Gastroesophageal sphincter (tissue), 4 donors: ENCODE results near the gene CCDC159. TPM values are rescaled to one million over a fixed set of nuclear protein-coding genes. Genes with fewer than 3 reads are reported as not detected.

Experiments used
- ATAC-seq: fragments of 150-250 bp; one replicate; pipeline ENCODE4 v1.9.1; 2016; ENCODE audit warnings: mild to moderate bottlenecking, moderate library complexity
- H3K27ac ChIP-seq, 4 donors: fragments of 200-600 bp; sonication (generic) in 3 of 4; 1 replicate in 3 of 4; 2 replicates in 1 of 4; pipeline ENCODE4 v1.5.1; 2016 to 2019
- H3K27me3 ChIP-seq: fragments of 200-600 bp; sonication (generic); one replicate; pipeline ENCODE4 v1.5.1; 2019
- H3K36me3 ChIP-seq, 2 donors: fragments of 200-600 bp; sonication (generic); one replicate each; pipeline ENCODE4 v1.5.1; 2019; ENCODE audit warnings: control low read depth in 1 of 2
- H3K4me1 ChIP-seq, 3 donors: fragments of 200-600 bp; sonication (generic); 1 replicate in 2 of 3; 2 replicates in 1 of 3; pipeline ENCODE4 v1.5.1; 2016 to 2019; ENCODE audit warnings: control low read depth in 2 of 3
- H3K4me3 ChIP-seq, 2 donors: fragments of 200-600 bp; sonication (generic); one replicate each; pipeline ENCODE4 v1.5.1; 2019; ENCODE audit warnings: mild to moderate bottlenecking in 1 of 2, moderate library complexity in 1 of 2
- H3K9me3 ChIP-seq, 3 donors: fragments of 200-600 bp; sonication (generic); one replicate each; pipeline ENCODE4 v1.5.1; 2017 to 2019; ENCODE audit warnings: control low read depth in 2 of 3
- CTCF ChIP-seq, 4 experiments: fragments of 200-600 bp in 2 of 4; fragments of 450-650 bp in 2 of 4; sonication (generic) in 1 of 4; IDR thresholded peaks; one replicate each; pipeline ENCODE4 v1.5.1; 2017 to 2019; ENCODE audit warnings: antibody characterized with exemption in 4 of 4, mild to moderate bottlenecking in 2 of 4, moderate library complexity in 2 of 4
- EP300 ChIP-seq: sonication (generic); formaldehyde crosslinking; IDR thresholded peaks from one replicate; pipeline ENCODE4 v1.6.1; 2017; ENCODE audit warnings: antibody characterized with exemption, mild to moderate bottlenecking
- POLR2A ChIP-seq, 2 donors: fragments of 450-650 bp; IDR thresholded peaks; one replicate each; pipeline ENCODE4 v1.6.1; 2017; ENCODE audit warnings: antibody characterized with exemption in 2 of 2, mild to moderate bottlenecking in 2 of 2, moderate library complexity in 1 of 2
- POLR2AphosphoS5 ChIP-seq: sonication (generic); formaldehyde crosslinking; IDR thresholded peaks from one replicate; pipeline ENCODE4 v1.6.1; 2017; ENCODE audit warnings: antibody characterized with exemption
- WGBS, 2 donors: methylation state at CpG; one replicate each; pipeline ENCODE4 v1.1.5; 2018; ENCODE audit warnings: low coverage in 1 of 2; 5-methylcytosine and 5-hydroxymethylcytosine counted together
- total RNA-seq, 4 donors: library from RNA; depleted of rRNA; stranded (reverse); fragments of >200 nt; gene quantifications; one replicate each; pipeline ENCODE4 v1.1.0, GENCODE V29; 2016

The CCDC159 gene
- total RNA-seq, 4 donors from 2014 or later = 6.6 to 30.0 (median 19.0) TPM

GRCh38 chr19:11397089-11397610 lies 50.8 kb downstream of the CCDC159 start:
- no peak overlapping the region for H3K4me3 ChIP-seq
- no peak overlapping the region for H3K27ac ChIP-seq
- H3K4me1 ChIP-seq = no peaks in the 10 kb centered on the region
- no peaks in the 10 kb centered on the region for H3K9me3 ChIP-seq
- H3K27me3 ChIP-seq = peaks cover 15% of the 10 kb centered on the region
- TF ChIP-seq EP300 (no peak), POLR2AphosphoS5 (no peak), POLR2A (IDR thresholded peaks at IDR 0.05) (no peak), CTCF (IDR thresholded peaks at IDR 0.05) (no peak)
- no peaks in the 10 kb centered on the region for H3K36me3 ChIP-seq
- 88% methylated on average over 6 of the region's 22 CpGs; no CpG with 5 or more reads in 1 of the 2 donors for WGBS, 2 donors
- ATAC-seq = no peak

- Histone ChIP-seq H3K36me3 (no peaks in the 10 kb centered on the region), H3K27ac (no peak overlapping the region), H3K4me1 (no peaks in the 10 kb centered on the region), H3K4me3 (no peak overlapping the region), H3K9me3 (no peaks in the 10 kb centered on the region), H3K27me3 (peaks cover 11% of the 10 kb centered on the region)
- no peak for TF ChIP-seq POLR2A (IDR thresholded peaks at IDR 0.05)
- no peak for TF ChIP-seq POLR2AphosphoS5
- TF ChIP-seq CTCF (IDR thresholded peaks at IDR 0.05) = no peak
- no peak for TF ChIP-seq EP300
- ATAC-seq = no peak
- WGBS, 2 donors = 80 to 100% methylated on average over 1 of the region's 9 CpGs
Measured at GRCh38 chr19:11399667-11400066, 53.3 kb downstream of the CCDC159 start.

GRCh38 chr19:11400798-11401197 lies 54.5 kb downstream of the CCDC159 start:
- TF ChIP-seq CTCF (IDR thresholded peaks at IDR 0.05) = no peak
- no peak for TF ChIP-seq POLR2AphosphoS5
- no peak for TF ChIP-seq EP300
- TF ChIP-seq POLR2A (IDR thresholded peaks at IDR 0.05) = no peak
- no peak for ATAC-seq
- 57% methylated on average over 1 of the region's 1 CpG; no CpG with 5 or more reads in 1 of the 2 donors for WGBS, 2 donors
- peaks cover 9% of the 10 kb centered on the region for H3K27me3 ChIP-seq
- no peak overlapping the region for H3K27ac ChIP-seq
- H3K9me3 ChIP-seq = no peaks in the 10 kb centered on the region
- no peaks in the 10 kb centered on the region for H3K4me1 ChIP-seq
- H3K4me3 ChIP-seq = no peak overlapping the region
- H3K36me3 ChIP-seq = no peaks in the 10 kb centered on the region

GRCh38 chr19:11401808-11402543 lies 55.7 kb downstream of the CCDC159 start:
- Histone ChIP-seq H3K9me3 (no peaks in the 10 kb centered on the region), H3K27me3 (peaks cover 21% of the 10 kb centered on the region), H3K27ac (no peak overlapping the region), H3K36me3 (no peaks in the 10 kb centered on the region), H3K4me1 (peaks cover 0 to 6% (median 0%) of the 10 kb centered on the region in 3 donors), H3K4me3 (no peak overlapping the region)
- no peak for ATAC-seq
- WGBS, 2 donors = 82 to 88% methylated on average over 3 to 4 of the region's 9 CpGs
- TF ChIP-seq POLR2A (IDR thresholded peaks at IDR 0.05) (no peak), POLR2AphosphoS5 (no peak), EP300 (no peak), CTCF (IDR thresholded peaks at IDR 0.05) (no peak)

Other genes starting within 250 kb of the CCDC159 start
- gene SPC24, start 190.7 kb upstream of the CCDC159 start, total RNA-seq = 1 to 10 TPM; 4.2 to 6.8 (median 5.7) TPM
- gene KANK2, start 149.0 kb upstream of the CCDC159 start, total RNA-seq = 1,000 to 10,000 TPM in 3 of 4 donors, 100 to 1,000 TPM in 1; 913 to 1,808 (median 1,065) TPM
- 1 to 10 TPM in 1 of 4 donors, not detected in 3; 2.0 TPM for gene ANGPTL8, start 106.9 kb upstream of the CCDC159 start, total RNA-seq
- 10 to 100 TPM; 18.5 to 43.1 (median 29.1) TPM for gene DOCK6, start 84.0 kb upstream of the CCDC159 start, total RNA-seq
- gene TSPAN16, start 50.4 kb upstream of the CCDC159 start, total RNA-seq = not detected
- 10 to 100 TPM; 21.5 to 43.7 (median 28.0) TPM for gene RAB3D, start 6.9 kb upstream of the CCDC159 start, total RNA-seq
- gene TMEM205, start 251 bp upstream of the CCDC159 start, total RNA-seq = 100 to 1,000 TPM; 165 to 262 (median 210) TPM
- 10 to 100 TPM; 20.5 to 57.7 (median 44.9) TPM for gene PLPPR2, start 8.9 kb downstream of the CCDC159 start, total RNA-seq
- gene SWSAP1, start 28.1 kb downstream of the CCDC159 start, total RNA-seq = 1 to 10 TPM in 2 of 4 donors, under 1 TPM in 2; 0.62 to 2.6 (median 1.0) TPM
- gene EPOR, start 37.8 kb downstream of the CCDC159 start, total RNA-seq = 1 to 10 TPM in 3 of 4 donors, under 1 TPM in 1; 0.62 to 5.1 (median 2.7) TPM
- gene RGL3, start 72.8 kb downstream of the CCDC159 start, total RNA-seq = 1 to 10 TPM in 2 of 4 donors, under 1 TPM in 2; 0.25 to 3.7 (median 1.3) TPM
- gene ODAD3, start 88.6 kb downstream of the CCDC159 start, total RNA-seq = 1 to 10 TPM in 1 of 4 donors, under 1 TPM in 1, not detected in 2; 0.27 to 1.4 TPM
- 100 to 1,000 TPM in 1 of 4 donors, 10 to 100 TPM in 3; 72.8 to 112 (median 85.8) TPM for gene PRKCSH, start 89.1 kb downstream of the CCDC159 start, total RNA-seq
- 1 to 10 TPM in 1 of 4 donors, under 1 TPM in 2, not detected in 1; 0.04 to 3.3 (median 0.27) TPM for gene ELAVL3, start 134.5 kb downstream of the CCDC159 start, total RNA-seq
- gene ZNF653, start 159.3 kb downstream of the CCDC159 start, total RNA-seq = 10 to 100 TPM in 2 of 4 donors, 1 to 10 TPM in 2; 5.1 to 20.4 (median 10.6) TPM
- 10 to 100 TPM; 50.1 to 88.3 (median 65.2) TPM for gene ECSIT, start 182.6 kb downstream of the CCDC159 start, total RNA-seq
- gene CNN1, start 192.3 kb downstream of the CCDC159 start, total RNA-seq = 1,000 to 10,000 TPM; 2,283 to 3,774 (median 3,072) TPM
- gene ELOF1, start 212.7 kb downstream of the CCDC159 start, total RNA-seq = 10 to 100 TPM; 19.1 to 49.4 (median 32.0) TPM
- 10 to 100 TPM in 2 of 4 donors, 1 to 10 TPM in 2; 4.4 to 12.0 (median 9.8) TPM for gene ACP5, start 231.1 kb downstream of the CCDC159 start, total RNA-seq